IPS-20b (cell line): Measurements from ENCODE around the gene ZNF106.

Source experiments
- H3K27ac ChIP-seq: one replicate; pipeline ENCODE4 v1.5.1; 2013; ENCODE audit warnings: low read length
- H3K27me3 ChIP-seq: 2 replicates; pipeline ENCODE4 v1.6.1; 2013; ENCODE audit warnings: mild to moderate bottlenecking, low read length, inconsistent platforms; ENCODE audit not compliant: insufficient read depth
- H3K36me3 ChIP-seq: 2 replicates; pipeline ENCODE4 v1.6.1; 2013; ENCODE audit warnings: low read depth, mild to moderate bottlenecking, inconsistent platforms, low read length, moderate library complexity; ENCODE audit not compliant: insufficient read depth
- H3K4me1 ChIP-seq: 2 replicates; pipeline ENCODE4 v1.6.1; 2013; ENCODE audit warnings: mild to moderate bottlenecking, control low read depth, inconsistent platforms, low read length, moderate library complexity; ENCODE audit not compliant: insufficient read depth
- H3K4me3 ChIP-seq: 2 replicates; pipeline ENCODE4 v1.5.1; 2013; ENCODE audit warnings: mild to moderate bottlenecking, low read length, inconsistent platforms
- H3K9ac ChIP-seq: 2 replicates; pipeline ENCODE4 v1.6.1; 2013; ENCODE audit warnings: low read depth, mild to moderate bottlenecking, inconsistent platforms, low read length, moderate library complexity
- H3K9me3 ChIP-seq: 2 replicates; pipeline ENCODE4 v1.6.1; 2013; ENCODE audit warnings: mild to moderate bottlenecking, low read depth, low read length, inconsistent platforms; ENCODE audit not compliant: insufficient read depth

ZNF106 gene

DNA sequence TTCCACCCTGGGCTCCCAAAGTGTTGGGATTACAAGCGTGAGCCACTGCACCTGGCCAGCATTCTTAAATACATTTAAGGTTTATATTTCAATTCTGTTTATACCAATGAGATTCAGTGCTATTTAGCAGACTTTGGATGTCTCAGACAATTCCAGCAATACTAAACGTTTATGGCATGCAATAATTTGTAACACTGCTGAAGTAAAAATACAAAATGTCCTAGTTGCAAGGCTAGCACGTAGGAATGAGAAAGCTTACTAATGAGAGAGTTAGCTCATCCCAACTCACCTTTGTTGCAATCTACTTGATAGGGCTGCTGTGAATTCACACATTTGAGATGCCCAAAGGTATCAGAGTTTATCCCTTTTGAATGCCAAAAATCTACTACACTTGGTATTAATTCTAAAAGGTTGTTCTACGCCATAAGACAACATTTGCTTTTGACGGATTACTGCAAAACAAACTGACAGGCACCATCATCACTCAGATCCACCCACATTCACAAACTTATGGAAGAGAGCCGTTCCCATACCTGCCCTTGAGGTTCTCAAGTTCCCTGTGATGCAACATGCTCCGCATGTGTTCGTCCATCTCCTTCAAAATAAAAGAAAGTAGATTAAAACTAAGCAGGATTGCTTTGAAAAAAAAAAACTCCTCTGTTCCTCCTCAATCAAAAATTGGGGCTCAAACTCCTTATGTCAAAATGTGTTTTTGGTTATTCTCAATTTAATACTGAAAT, 25.3 kb downstream of the ZNF106 start:
- H3K9ac ChIP-seq: no peak overlapping the region
- no peaks in the 10 kb centered on the region for H3K27me3 ChIP-seq
- 0 out of 2 replicates have a peak, but pooled peaks cover 4% of the 10 kb centered on the region for H3K36me3 ChIP-seq
- H3K4me3 ChIP-seq: no peak overlapping the region
- no peak overlapping the region for H3K27ac ChIP-seq
- H3K4me1 ChIP-seq: no peaks in the 10 kb centered on the region
- H3K9me3 ChIP-seq: no peaks in the 10 kb centered on the region

- Histone ChIP-seq H3K9ac (no peak overlapping the region), H3K9me3 (no peaks in the 10 kb centered on the region), H3K27me3 (no peaks in the 10 kb centered on the region), H3K4me3 (no peak overlapping the region), H3K36me3 (no peaks in the 10 kb centered on the region), H3K4me1 (peaks cover 17% of the 10 kb centered on the region), H3K27ac (no peak overlapping the region)
Observed at GRCh38 chr15:42461261-42461660, 29.7 kb downstream of the ZNF106 start.

DNA sequence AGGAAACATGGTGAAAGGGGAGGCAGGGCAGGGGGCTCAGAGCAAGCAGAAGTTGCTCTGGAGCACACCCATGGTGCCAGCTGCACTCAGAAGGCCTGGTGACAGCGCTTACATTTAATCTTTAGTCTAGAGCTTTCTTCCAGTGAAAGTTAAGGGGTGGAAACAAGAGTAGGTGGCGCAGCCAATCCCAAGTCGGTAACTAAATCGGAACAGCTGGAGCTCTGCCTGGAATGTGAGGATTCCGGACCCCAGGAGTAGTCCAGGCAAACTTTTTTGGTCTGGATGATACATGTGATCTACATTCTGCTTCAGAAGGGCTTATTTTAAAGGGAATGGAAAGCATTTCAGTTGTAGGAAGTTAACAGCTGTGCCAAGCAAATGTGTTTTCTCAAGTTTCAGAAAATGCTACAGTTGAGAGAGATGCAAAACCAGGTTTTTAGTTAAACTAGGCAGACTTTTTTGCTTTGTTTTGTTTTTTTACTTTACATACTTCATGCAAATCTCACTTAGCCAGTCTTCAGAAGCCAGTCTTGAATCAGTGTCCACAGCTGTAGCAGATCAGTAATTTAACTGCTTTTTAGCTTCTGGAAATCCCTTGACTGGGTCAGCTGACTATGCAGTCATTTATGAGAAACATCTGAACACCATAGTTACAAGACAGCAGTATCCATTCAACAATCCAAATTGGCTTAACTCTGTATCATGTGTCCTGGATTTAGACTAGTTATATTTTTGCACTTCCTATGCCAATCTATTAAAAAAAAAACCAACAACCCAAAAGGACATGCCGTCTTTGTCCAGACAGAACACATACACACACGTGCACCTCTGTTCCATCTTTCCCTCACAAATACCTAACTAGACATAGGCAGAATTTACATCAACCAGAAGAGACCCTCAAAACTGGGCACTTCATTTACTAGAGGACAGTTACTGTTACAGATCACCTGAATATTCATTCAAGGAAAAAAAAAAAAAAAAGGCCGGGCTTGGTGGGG, 33.2 kb downstream of the ZNF106 start:
- H3K9ac ChIP-seq: peak overlapping the region; percentile 66; the same call in 1 of the 2 replicates
- H3K9me3 ChIP-seq: no peaks in the 10 kb centered on the region
- H3K27ac ChIP-seq: peak overlapping the region; percentile 70
- H3K36me3 ChIP-seq: peaks cover 11% of the 10 kb centered on the region; the same call in 1 of the 2 replicates
- peaks cover 17% of the 10 kb centered on the region for H3K4me1 ChIP-seq
- no peaks in the 10 kb centered on the region for H3K27me3 ChIP-seq
- H3K4me3 ChIP-seq: peak overlapping the region; percentile 54

DNA sequence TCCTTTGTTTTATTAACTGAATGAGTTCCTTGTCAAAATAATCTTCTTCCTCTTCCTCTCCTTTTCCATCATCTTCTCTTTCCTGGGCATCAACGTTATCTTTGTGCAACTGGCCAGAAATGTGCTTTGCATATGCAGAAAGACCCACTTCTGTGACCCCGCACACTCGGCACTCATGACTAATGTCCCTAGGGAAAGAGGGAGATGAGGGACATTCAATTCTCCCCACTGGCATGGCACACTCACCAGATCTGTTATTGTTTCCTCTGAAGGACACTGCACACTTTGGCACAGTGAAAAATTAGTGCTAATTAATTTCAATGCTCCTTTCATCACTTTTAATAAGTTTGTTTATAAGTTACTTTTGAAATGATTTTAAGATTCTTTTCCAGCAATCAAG, 34.0 kb downstream of the ZNF106 start:
- peaks cover 17% of the 10 kb centered on the region for H3K4me1 ChIP-seq
- no peaks in the 10 kb centered on the region for H3K9me3 ChIP-seq
- H3K4me3 ChIP-seq: peak overlapping the region; percentile 54
- H3K27me3 ChIP-seq: no peaks in the 10 kb centered on the region
- peak overlapping the region; percentile 40 for H3K27ac ChIP-seq
- peaks cover 11% of the 10 kb centered on the region; the same call in 1 of the 2 replicates for H3K36me3 ChIP-seq
- peak overlapping the region; percentile 66 for H3K9ac ChIP-seq

DNA sequence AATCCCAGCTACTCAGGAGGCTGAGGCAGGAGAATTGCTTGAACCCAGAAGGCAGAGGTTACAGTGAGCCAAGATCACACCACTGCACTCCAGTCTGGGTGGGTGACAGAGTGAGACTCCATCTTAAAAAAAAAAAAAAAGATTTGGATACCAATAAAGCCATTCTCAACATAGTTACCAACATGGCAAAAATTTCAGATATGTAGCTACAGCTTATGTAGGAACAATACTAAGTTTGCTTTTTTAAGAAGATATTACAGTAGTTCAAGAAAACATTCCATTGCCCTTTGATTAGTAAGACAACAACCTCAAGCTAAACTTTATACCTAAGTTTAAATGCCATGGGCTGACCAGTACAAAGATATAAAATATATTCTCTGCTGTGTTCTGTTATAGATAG, 34.4 kb downstream of the ZNF106 start:
- Histone ChIP-seq H3K4me1 (peaks cover 17% of the 10 kb centered on the region), H3K27me3 (no peaks in the 10 kb centered on the region), H3K27ac (peak overlapping the region; percentile 40), H3K9ac (no peak overlapping the region; the same call in 1 of the 2 replicates), H3K36me3 (peaks cover 15% of the 10 kb centered on the region), H3K9me3 (no peaks in the 10 kb centered on the region), H3K4me3 (peak overlapping the region; percentile 41; the same call in 1 of the 2 replicates)

DNA sequence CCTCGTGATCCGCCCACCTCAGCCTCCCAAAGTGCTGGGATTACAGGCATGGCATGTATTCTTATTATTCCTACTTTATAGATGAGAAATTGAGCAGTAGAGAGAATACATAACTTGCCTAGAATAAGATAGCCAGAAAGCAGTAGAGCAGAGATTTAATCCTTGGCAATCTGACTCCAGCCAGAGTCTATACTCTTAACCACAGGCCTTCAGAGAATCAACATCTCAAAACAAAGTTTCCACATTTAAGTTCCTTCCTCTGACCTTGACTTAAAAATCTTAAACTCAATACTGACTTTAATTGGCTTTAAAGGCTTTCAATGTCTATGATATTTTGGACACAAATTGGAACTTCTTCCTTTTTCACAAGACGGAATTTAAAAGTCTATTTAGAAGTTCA, 37.1 kb downstream of the ZNF106 start:
- no peak overlapping the region for H3K9ac ChIP-seq
- H3K9me3 ChIP-seq: no peaks in the 10 kb centered on the region
- peaks cover 36% of the 10 kb centered on the region for H3K36me3 ChIP-seq
- no peaks in the 10 kb centered on the region for H3K27me3 ChIP-seq
- H3K27ac ChIP-seq: no peak overlapping the region
- peaks cover 17% of the 10 kb centered on the region for H3K4me1 ChIP-seq
- no peak overlapping the region for H3K4me3 ChIP-seq

GRCh38 chr15:42450425-42450790, 40.5 kb downstream of the ZNF106 start:
- Histone ChIP-seq H3K36me3 (peaks cover 68% of the 10 kb centered on the region), H3K27ac (no peak overlapping the region), H3K4me3 (no peak overlapping the region), H3K9ac (no peak overlapping the region), H3K4me1 (no peaks in the 10 kb centered on the region), H3K27me3 (no peaks in the 10 kb centered on the region), H3K9me3 (no peaks in the 10 kb centered on the region)

DNA sequence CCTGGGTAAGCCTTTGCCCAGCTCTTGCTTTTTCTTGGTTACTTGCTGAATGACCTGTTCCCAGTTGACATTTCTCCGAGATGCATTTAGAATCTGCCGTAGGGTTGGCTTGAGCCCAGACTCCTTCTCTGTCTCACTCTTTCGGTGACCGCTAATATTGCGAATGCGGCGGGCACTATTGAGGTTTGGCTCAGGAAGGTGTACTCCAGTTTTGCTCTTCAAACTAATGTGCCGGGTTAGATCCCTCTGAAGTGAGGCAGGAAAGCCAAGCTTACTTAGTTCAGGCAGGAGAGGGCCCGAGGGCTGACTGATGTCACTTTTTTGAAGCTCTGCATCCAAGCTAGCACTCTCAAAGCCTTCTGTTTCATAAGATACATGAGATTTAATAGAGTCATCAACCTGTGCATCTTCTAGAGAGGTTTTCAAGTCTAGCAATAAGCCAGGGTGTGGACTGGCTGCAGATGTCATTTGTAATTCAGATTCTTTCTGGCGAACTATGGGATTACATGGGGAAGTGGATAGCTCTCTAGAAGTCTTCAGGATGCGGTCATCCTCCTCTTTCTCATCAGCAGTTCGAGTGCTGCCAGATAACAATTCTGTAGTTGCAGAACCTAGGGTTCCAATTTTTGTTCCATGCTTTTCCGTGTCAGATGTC, 41.0 kb downstream of the ZNF106 start:
- Histone ChIP-seq H3K27me3 (no peaks in the 10 kb centered on the region), H3K9ac (no peak overlapping the region), H3K9me3 (no peaks in the 10 kb centered on the region), H3K36me3 (peaks cover 73% of the 10 kb centered on the region), H3K4me1 (no peaks in the 10 kb centered on the region), H3K27ac (no peak overlapping the region), H3K4me3 (no peak overlapping the region)

GRCh38 chr15:42448281-42448680, 42.7 kb downstream of the ZNF106 start:
- H3K27me3 ChIP-seq: no peaks in the 10 kb centered on the region
- no peak overlapping the region for H3K4me3 ChIP-seq
- H3K27ac ChIP-seq: no peak overlapping the region
- no peaks in the 10 kb centered on the region for H3K9me3 ChIP-seq
- H3K9ac ChIP-seq: no peak overlapping the region
- H3K36me3 ChIP-seq: peaks cover 71% of the 10 kb centered on the region
- H3K4me1 ChIP-seq: no peaks in the 10 kb centered on the region

DNA sequence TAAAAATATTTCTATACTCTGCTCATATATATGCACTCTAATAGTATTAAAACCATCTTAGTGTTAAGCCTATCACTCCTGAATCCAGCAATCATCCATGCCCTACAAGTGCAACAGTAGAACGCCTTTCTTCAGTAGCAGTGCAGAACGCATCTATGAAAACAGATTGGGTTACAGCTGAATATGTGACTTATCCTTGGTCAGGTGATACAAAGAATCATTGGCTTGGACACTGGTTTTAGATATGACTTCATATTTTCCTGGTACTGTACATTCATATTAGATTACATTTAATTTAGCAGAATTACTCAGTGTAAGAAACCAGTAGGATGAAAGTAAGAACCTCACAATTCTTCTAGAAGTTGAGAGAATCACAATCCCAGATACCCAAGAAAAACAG, 43.3 kb downstream of the ZNF106 start:
- no peak overlapping the region for H3K4me3 ChIP-seq
- no peaks in the 10 kb centered on the region for H3K4me1 ChIP-seq
- no peaks in the 10 kb centered on the region for H3K9me3 ChIP-seq
- H3K9ac ChIP-seq: no peak overlapping the region
- H3K27ac ChIP-seq: no peak overlapping the region
- no peaks in the 10 kb centered on the region for H3K27me3 ChIP-seq
- peaks cover 75% of the 10 kb centered on the region for H3K36me3 ChIP-seq

DNA sequence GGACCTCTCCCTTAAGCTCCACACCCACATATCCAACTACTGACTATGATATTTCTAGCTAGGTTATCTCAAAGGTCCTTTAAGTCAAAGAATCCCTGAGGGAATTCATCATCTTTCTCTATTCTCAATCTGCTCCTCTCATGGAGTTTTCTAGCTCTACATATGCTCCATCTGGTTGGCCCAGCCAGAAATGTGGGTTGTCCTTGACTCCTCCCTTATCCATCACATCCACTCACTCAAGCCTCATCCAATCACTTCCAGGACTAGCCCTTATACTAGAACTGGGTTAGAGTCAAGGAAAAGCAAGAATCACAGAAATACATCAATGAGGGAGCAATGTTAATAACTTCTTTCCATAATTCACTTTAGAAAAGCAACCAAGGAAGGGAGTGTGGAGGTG, 45.4 kb downstream of the ZNF106 start:
- Histone ChIP-seq H3K9me3 (no peaks in the 10 kb centered on the region), H3K36me3 (peaks cover 75% of the 10 kb centered on the region)

More for the DNA sequence above, 45.4 kb downstream of the ZNF106 start:
- no peak overlapping the region for H3K4me3 ChIP-seq
- no peak overlapping the region for H3K9ac ChIP-seq
- no peaks in the 10 kb centered on the region for H3K4me1 ChIP-seq
- no peak overlapping the region for H3K27ac ChIP-seq
- no peaks in the 10 kb centered on the region for H3K27me3 ChIP-seq
